ENCODE data around the gene ALOX12.

- TF ChIP-seq CTCF (IDR thresholded peaks at IDR 0.05) = no peak
- TF ChIP-seq POLR2A (IDR thresholded peaks at IDR 0.05) = no peak
Measured at GRCh38 chr17:7027335-7027734, 31.5 kb downstream of the ALOX12 start.

Data from stomach (tissue), 4 donors.